ENCODE measurements around the gene ENTPD6.

DNA sequence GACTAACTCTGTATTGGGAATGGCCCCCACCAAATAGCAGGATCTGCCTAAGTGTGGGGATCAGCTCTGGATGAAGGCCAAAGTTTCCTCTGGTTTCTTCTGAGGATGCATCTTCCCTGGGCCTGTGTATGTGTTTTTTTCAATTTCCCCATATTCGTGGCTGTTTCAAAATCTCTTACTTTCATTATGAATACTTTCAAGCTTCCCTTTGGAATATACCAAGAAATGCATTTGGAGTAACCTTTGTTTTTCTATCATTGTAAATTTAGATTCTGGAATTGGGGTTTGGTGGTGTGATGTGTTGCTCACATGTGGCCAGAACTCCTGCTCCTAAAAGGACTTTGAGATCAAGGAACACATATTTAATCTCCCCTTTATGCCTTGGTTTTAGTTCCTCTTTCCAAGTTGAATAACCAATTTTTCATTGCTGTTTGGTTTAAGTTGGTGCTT lies 8.4 kb downstream of the ENTPD6 start:
- TF ChIP-seq, protein P1, sequence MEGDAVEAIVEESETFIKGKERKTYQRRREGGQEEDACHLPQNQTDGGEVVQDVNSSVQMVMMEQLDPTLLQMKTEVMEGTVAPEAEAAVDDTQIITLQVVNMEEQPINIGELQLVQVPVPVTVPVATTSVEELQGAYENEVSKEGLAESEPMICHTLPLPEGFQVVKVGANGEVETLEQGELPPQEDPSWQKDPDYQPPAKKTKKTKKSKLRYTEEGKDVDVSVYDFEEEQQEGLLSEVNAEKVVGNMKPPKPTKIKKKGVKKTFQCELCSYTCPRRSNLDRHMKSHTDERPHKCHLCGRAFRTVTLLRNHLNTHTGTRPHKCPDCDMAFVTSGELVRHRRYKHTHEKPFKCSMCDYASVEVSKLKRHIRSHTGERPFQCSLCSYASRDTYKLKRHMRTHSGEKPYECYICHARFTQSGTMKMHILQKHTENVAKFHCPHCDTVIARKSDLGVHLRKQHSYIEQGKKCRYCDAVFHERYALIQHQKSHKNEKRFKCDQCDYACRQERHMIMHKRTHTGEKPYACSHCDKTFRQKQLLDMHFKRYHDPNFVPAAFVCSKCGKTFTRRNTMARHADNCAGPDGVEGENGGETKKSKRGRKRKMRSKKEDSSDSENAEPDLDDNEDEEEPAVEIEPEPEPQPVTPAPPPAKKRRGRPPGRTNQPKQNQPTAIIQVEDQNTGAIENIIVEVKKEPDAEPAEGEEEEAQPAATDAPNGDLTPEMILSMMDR (IDR thresholded peaks at IDR 0.05) = no peak
- no peak for TF ChIP-seq POLR2A (IDR thresholded peaks at IDR 0.05)

Measured in esophagus squamous epithelium (tissue), 4 donors.